HepG2 (cell line): ENCODE results near the gene ADAM15. TPM values are rescaled to one million over a fixed set of nuclear protein-coding genes. Genes with fewer than 3 reads are reported as not detected.

Experiments
- CAMTA2 ChIP-seq: sonication (generic); formaldehyde crosslinking; IDR thresholded peaks from 2 replicates; pipeline ENCODE4 v1.4.0; 2020; ENCODE audit warnings: mild to moderate bottlenecking, missing genetic modification reagents, borderline replicate concordance
- CHCHD3 ChIP-seq: sonication (generic); formaldehyde crosslinking; IDR thresholded peaks from 2 replicates; pipeline ENCODE4 v1.8.0; 2022; ENCODE audit warnings: mild to moderate bottlenecking, missing genetic modification reagents, moderate library complexity
- E2F2 ChIP-seq: sonication (generic); formaldehyde crosslinking; IDR thresholded peaks from 2 replicates; pipeline ENCODE4 v1.4.0; 2020; ENCODE audit warnings: missing genetic modification reagents, borderline replicate concordance
- FLYWCH1 ChIP-seq: sonication (generic); formaldehyde crosslinking; IDR thresholded peaks from 2 replicates; pipeline ENCODE4 v1.8.1; 2023; ENCODE audit warnings: mild to moderate bottlenecking, missing genetic modification reagents
- JUND ChIP-seq: sonication (generic); formaldehyde crosslinking; IDR thresholded peaks from 2 replicates; pipeline ENCODE4 v1.8.0; 2022; ENCODE audit warnings: mild to moderate bottlenecking, missing genetic modification reagents
- MEIS2 ChIP-seq: sonication (generic); formaldehyde crosslinking; IDR thresholded peaks from 2 replicates; pipeline ENCODE4 v1.9.0; 2021; ENCODE audit warnings: mild to moderate bottlenecking, missing genetic modification reagents
- SMAD3 ChIP-seq: sonication (generic); formaldehyde crosslinking; IDR thresholded peaks from 2 replicates; pipeline ENCODE4 v1.4.0; 2020; ENCODE audit warnings: missing genetic modification reagents
- SMC3 ChIP-seq: IDR thresholded peaks from 2 replicates; pipeline ENCODE4 v1.6.1; 2011; ENCODE audit warnings: low read length, improper control_type of control experiment
- THAP9 ChIP-seq: sonication (generic); formaldehyde crosslinking; IDR thresholded peaks from 2 replicates; pipeline ENCODE4; 2020; ENCODE audit warnings: missing genetic modification reagents, mild to moderate bottlenecking, borderline replicate concordance
- ZNF564 ChIP-seq: sonication (generic); formaldehyde crosslinking; IDR thresholded peaks from 2 replicates; pipeline ENCODE4 v1.8.1; 2023; ENCODE audit warnings: mild to moderate bottlenecking, missing genetic modification reagents
- ZNF75D ChIP-seq: sonication (generic); formaldehyde crosslinking; IDR thresholded peaks from 2 replicates; pipeline ENCODE4 v1.8.1; 2023; ENCODE audit warnings: missing genetic modification reagents, mild to moderate bottlenecking, borderline replicate concordance
- ZNF850 ChIP-seq: sonication (generic); formaldehyde crosslinking; conservative IDR thresholded peaks from 2 replicates; pipeline ENCODE4 v1.9.0; 2021; ENCODE audit warnings: mild to moderate bottlenecking, missing genetic modification reagents
- polyA plus RNA-seq, 8 experiments: library from polyadenylated mRNA; depleted of rRNA in 3 of 8; stranded (reverse) in 7 of 8; unstranded in 1 of 8; fragments of >200 nt; fragmentation: Illumina TruSeq in 4 of 8; extraction: Trizol in 4 of 8; gene quantifications; 2 replicates each; pipeline versions ENCODE4 v1.2.1 to v1.2.3, GENCODE V29; 2011 to 2016; ENCODE audit warnings: low read depth in 4 of 8, missing spikeins in 1 of 8, mixed read lengths in 1 of 8; ENCODE audit not compliant: insufficient read depth in 1 of 8
- total RNA-seq, 5 experiments: library from RNA; depleted of rRNA; stranded (reverse); fragments of >200 nt; fragmentation: Illumina TruSeq; extraction: Trizol; gene quantifications; 2 replicates each; pipeline ENCODE4 v1.2.3, GENCODE V29; 2016; ENCODE audit warnings: low read depth in 1 of 5
- TF ChIP-seq, protein P1 (sequence below): sonication (generic); formaldehyde crosslinking; IDR thresholded peaks from 2 replicates; pipeline ENCODE4 v1.4.0; 2020; ENCODE audit warnings: mild to moderate bottlenecking, missing genetic modification reagents
- TF ChIP-seq, protein P2 (sequence below): sonication (generic); formaldehyde crosslinking; IDR thresholded peaks from 2 replicates; pipeline ENCODE4 v1.8.0; 2022; ENCODE audit warnings: mild to moderate bottlenecking, missing genetic modification reagents, moderate library complexity

The ADAM15 gene
- total and polyA plus RNA-seq, 2 of the 13 experiments (the other 11 are each of a cell fraction or from before 2014, with no cell fraction given): 17.9 to 25.6 TPM

DNA sequence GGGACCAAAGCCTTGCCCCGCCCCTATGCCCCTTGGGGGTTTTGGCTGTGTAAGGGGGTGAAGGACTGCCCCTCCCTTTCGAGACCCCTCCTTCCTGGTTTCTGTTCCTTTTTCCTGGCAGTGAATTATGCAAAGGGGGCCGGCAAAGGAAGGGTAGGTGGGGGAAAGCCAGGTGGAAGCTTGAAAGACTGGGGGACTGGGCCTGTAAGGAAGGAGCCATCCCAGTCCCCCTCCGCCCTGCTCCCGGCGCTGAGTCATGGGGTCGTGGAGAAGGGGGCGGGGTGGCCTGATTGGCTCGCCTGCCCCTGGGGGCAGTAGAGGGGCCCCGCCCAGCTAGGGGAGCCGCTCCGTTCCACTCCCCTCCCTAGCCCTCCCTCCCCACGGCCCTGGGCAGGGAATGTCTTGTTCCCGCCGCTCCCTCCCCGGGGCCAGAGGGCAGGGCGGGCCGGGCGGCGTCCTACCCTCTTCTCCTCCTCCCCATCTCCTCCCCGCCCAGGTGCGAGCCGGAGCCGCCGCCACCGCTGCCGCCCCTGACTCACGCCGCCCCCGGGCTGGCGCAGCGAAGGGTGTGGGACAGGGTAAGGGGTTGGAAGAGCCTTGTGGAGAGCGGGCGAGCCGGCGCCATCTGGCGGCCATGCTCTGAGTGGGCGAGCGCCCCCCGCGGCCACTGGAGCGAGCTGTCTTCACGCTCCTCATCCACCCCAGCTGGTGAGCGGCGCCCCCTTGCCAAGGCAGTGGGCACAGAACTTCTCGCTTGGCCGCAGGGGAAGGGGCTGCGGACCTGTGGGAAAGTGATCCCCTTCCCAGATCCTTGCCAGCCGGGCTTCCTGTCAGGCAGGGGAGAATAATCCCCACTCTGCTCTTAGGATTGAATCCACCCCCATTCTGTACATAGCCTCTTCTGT is 33.8 kb upstream of the ADAM15 start (continued):
- TF ChIP-seq, protein P1, sequence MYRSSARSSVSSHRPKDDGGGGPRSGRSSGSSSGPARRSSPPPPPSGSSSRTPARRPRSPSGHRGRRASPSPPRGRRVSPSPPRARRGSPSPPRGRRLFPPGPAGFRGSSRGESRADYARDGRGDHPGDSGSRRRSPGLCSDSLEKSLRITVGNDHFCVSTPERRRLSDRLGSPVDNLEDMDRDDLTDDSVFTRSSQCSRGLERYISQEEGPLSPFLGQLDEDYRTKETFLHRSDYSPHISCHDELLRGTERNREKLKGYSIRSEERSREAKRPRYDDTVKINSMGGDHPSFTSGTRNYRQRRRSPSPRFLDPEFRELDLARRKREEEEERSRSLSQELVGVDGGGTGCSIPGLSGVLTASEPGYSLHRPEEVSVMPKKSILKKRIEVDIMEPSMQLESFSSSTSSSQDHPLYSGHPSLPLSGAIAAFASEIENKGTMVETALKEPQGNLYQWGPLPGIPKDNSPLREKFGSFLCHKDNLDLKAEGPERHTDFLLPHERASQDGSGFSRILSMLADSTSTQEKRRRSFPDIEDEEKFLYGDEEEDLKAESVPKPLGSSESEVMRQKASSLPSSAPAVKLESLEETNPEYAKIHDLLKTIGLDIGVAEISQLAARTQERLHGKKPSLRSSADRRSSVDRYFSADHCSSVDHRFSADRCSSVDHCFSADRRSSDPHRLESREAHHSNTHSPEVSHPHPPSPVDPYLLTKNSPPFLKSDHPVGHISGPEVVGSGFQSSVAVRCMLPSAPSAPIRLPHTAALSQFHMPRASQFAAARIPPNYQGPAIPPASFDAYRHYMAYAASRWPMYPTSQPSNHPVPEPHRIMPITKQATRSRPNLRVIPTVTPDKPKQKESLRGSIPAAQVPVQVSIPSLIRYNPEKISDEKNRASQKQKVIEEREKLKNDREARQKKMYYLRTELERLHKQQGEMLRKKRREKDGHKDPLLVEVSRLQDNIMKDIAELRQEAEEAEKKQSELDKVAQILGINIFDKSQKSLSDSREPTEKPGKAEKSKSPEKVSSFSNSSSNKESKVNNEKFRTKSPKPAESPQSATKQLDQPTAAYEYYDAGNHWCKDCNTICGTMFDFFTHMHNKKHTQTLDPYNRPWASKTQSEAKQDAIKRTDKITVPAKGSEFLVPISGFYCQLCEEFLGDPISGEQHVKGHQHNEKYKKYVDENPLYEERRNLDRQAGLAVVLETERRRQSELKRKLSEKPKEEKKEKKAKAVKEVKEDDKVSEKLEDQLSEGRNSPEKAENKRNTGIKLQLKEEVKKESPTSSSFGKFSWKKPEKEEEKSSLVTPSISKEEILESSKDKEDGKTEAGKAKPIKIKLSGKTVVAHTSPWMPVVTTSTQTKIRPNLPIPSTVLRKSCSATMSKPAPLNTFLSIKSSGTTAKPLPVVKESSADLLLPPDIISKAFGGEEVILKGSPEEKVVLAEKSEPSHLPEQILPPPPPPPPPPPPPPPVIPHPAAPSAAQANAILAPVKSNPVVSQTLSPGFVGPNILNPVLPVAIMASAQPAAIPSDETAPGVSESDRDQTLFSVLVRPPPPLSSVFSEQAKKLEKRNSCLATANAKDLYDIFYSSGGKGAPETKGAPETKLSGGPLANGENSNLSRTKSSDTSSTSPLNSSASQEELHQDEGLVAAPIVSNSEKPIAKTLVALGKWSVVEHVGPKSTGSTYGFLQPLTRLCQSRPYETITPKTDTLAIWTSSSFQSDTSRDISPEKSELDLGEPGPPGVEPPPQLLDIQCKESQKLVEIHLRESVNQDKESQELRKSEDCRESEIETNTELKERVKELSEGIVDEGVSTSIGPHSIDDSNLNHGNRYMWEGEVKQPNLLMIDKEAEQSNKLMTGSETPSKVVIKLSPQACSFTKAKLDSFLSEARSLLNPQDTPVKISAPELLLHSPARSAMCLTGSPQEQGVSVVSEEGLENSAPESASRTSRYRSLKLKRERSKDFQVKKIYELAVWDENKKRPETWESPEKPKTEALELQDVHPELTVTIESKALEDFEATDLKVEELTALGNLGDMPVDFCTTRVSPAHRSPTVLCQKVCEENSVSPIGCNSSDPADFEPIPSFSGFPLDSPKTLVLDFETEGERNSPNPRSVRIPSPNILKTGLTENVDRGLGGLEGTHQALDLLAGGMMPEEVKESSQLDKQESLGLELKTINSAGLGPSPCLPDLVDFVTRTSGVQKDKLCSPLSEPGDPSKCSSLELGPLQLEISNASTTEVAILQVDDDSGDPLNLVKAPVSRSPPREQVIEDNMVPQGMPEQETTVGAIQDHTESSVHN (CRISPR knock-in tag): peak; percentile 44; the same call in 1 of the 2 replicates
- TF ChIP-seq ZNF850 (CRISPR knock-in tag) (no peak), THAP9 (CRISPR knock-in tag) (peak; percentile 69; the same call in 1 of the 2 replicates), SMC3 (peak; percentile 65; the same call in 1 of the 2 replicates), ZNF75D (CRISPR knock-in tag) (no peak), ZNF564 (CRISPR knock-in tag) (0 out of 2 replicates have a peak, but pooled peaks have one; percentile 71), JUND (CRISPR knock-in tag) (peak; percentile 46; the same call in 1 of the 2 replicates), FLYWCH1 (CRISPR knock-in tag) (no peak), CAMTA2 (CRISPR knock-in tag) (0 out of 2 replicates have a peak, but pooled peaks have one; percentile 44), SMAD3 (CRISPR knock-in tag) (peak; percentile 70; the same call in 1 of the 2 replicates), E2F2 (CRISPR knock-in tag) (0 out of 2 replicates have a peak, but pooled peaks have one; percentile 19), MEIS2 (CRISPR knock-in tag) (peak; percentile 74; the same call in 1 of the 2 replicates), CHCHD3 (peak; percentile 86; the same call in 1 of the 2 replicates)
- TF ChIP-seq, protein P2, sequence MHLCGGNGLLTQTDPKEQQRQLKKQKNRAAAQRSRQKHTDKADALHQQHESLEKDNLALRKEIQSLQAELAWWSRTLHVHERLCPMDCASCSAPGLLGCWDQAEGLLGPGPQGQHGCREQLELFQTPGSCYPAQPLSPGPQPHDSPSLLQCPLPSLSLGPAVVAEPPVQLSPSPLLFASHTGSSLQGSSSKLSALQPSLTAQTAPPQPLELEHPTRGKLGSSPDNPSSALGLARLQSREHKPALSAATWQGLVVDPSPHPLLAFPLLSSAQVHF (CRISPR knock-in tag): no peak
